AG04450 (cell line): ENCODE results near the gene GUCA2B. TPM values are rescaled to one million over a fixed set of nuclear protein-coding genes. Genes with fewer than 3 reads are reported as not detected.

ENCODE experiments used
- CTCF ChIA-PET: fragments of 300-600, 350-600 bp; formaldehyde crosslinking; extraction: SDS; loops from one replicate; lab custom pipeline; 2022; ENCODE audit warnings: antibody characterized with exemption, inconsistent platforms; lab: Charles Lee
- POLR2A ChIA-PET: fragments of 350-600 bp; formaldehyde crosslinking; extraction: SDS; loops from one replicate; lab custom pipeline; 2021; ENCODE audit warnings: antibody characterized with exemption, inconsistent platforms; lab: Yijun Ruan, JAX
- DNase-seq: peaks from one replicate; pipeline ENCODE4 v3.0.0-alpha.2; 2011; ENCODE audit warnings: low read depth, low spot score
- H3K27ac ChIP-seq: one replicate; pipeline ENCODE4 v1.5.1; 2012; ENCODE audit warnings: low read depth, low read length, control low read depth
- H3K27me3 ChIP-seq: one replicate; pipeline ENCODE4 v1.6.0; 2012; ENCODE audit warnings: low read length; ENCODE audit not compliant: control insufficient read depth, insufficient read depth
- H3K4me3 ChIP-seq: 2 replicates; pipeline ENCODE4 v1.5.1; 2011; ENCODE audit warnings: mild to moderate bottlenecking, low read depth, low read length, control low read depth
- H3K9me3 ChIP-seq: 2 replicates; pipeline ENCODE4 v1.5.1; 2012; ENCODE audit warnings: low read length; ENCODE audit not compliant: control insufficient read depth, insufficient read depth
- CTCF ChIP-seq: IDR thresholded peaks from 2 replicates; pipeline ENCODE4 v1.5.1; 2011; ENCODE audit warnings: low read depth, low read length, control low read depth, inconsistent platforms
- polyA plus RNA-seq: library from polyadenylated mRNA; depleted of rRNA; stranded (reverse); fragments of >200 nt; gene quantifications from 2 replicates; pipeline ENCODE4 v1.2.3, GENCODE V29; 2011

The GUCA2B gene
- polyA plus RNA-seq, 1 experiment: not detected

- H3K4me3 ChIP-seq: no peak overlapping the region
- TF ChIP-seq CTCF: no peak
- CTCF ChIA-PET: interaction anchor here (0.5 to 0.6 kb wide), 2 partner anchors 87 to 623 kb away, joined by 3 read pairs; no protein-coding TSS in a partner anchor
- POLR2A ChIA-PET: no interaction called here
- H3K27ac ChIP-seq: no peak overlapping the region
- H3K27me3 ChIP-seq: peaks cover 33% of the 10 kb centered on the region
- H3K9me3 ChIP-seq: no peaks in the 10 kb centered on the region; the same call in 1 of the 2 replicates
- DNase-seq: no peak
Observed at GRCh38 chr1:42140191-42140590, 13.0 kb upstream of the GUCA2B start.

DNA sequence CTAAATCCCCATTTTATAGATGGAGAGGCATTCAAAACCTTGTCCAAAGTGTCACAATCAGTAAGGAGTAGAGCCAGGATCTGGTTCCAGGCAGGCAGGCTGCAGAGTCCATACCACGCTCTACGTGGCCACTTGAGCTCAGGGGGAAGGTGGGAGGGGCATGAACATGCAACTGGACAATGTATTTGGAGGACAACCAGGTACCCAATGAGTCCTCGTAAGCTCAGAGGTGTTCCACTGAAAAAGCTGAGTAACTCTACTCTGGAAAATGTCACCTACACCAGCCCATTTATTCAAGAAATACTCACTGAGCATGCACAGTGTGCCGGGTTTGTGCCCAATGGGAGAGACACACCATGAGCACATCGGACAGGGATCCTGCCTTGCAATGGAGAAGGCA lies 11.2 kb upstream of the GUCA2B start:
- no peak overlapping the region for H3K4me3 ChIP-seq
- no peaks in the 10 kb centered on the region; the same call in 1 of the 2 replicates for H3K9me3 ChIP-seq
- ChIA-PET CTCF (no interaction called here), POLR2A (interaction anchor here (0.6 kb wide), 1 partner anchor 584 kb away, joined by 6 read pairs; no protein-coding TSS in a partner anchor)
- TF ChIP-seq CTCF: no peak
- no peak for DNase-seq
- peaks cover 46% of the 10 kb centered on the region for H3K27me3 ChIP-seq
- H3K27ac ChIP-seq: no peak overlapping the region

DNA sequence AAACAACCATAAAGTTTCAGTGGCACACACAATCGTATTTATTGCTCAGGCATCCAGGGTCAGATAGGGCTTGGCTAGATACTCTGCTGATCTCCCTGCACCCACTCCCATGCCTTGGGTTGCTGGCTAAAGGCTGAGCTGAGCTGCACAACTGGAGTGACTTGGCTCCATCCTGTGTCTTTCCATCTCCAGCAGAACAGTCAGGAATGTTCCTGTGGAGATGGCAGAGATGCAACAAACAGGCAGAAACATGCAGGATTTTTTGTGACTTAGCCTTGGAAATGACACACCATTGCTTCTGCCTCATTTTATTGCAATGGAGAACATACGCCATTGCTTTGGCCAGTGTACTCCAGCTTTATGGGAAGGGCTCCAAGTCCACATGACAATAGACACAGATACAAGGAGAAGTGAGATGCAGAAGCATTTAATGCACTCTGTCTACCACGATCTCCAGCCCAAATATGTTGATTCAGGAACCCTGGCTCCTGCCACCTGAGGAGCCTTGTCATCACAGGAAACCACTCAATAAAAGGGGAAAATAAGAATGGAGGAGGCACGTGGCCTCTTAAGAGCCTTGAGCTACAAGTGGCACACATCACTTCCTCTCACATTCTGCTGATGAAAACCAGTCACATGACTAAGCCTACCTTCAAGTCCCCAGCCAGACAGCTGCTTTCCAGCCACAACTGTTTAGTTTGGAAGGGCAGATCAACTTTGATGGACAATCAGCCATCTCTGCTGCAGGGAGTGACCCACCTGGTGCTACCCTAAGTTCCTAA lies 10.1 kb upstream of the GUCA2B start:
- Histone ChIP-seq H3K4me3 (no peak overlapping the region), H3K9me3 (no peaks in the 10 kb centered on the region), H3K27me3 (peaks cover 41% of the 10 kb centered on the region), H3K27ac (no peak overlapping the region)
- no peak for DNase-seq
- no peak for TF ChIP-seq CTCF
- POLR2A ChIA-PET: no interaction called here
- CTCF ChIA-PET: no interaction called here

- Histone ChIP-seq H3K4me3 (no peak overlapping the region), H3K27ac (no peak overlapping the region), H3K27me3 (peaks cover 39% of the 10 kb centered on the region), H3K9me3 (no peaks in the 10 kb centered on the region)
- ChIA-PET POLR2A (no interaction called here), CTCF (interaction anchor here (1.1 kb wide), 1 partner anchor 29 kb away, joined by 5 read pairs; no protein-coding TSS in a partner anchor)
- no peak for DNase-seq
- TF ChIP-seq CTCF: no peak
Observed at GRCh38 chr1:42143896-42144710, 9.1 kb upstream of the GUCA2B start.
